DND-41 (cell line): ENCODE data around the gene GRIP2.

ENCODE experiments used
- EZH2 ChIP-seq: IDR thresholded peaks from 3 replicates; pipeline ENCODE4 v1.6.1; 2012; ENCODE audit warnings: borderline replicate concordance, low read depth, mild to moderate bottlenecking, moderate library complexity, low read length, inconsistent platforms; ENCODE audit not compliant: severe bottlenecking
- TF ChIP-seq, protein P1 (sequence below): IDR thresholded peaks from 2 replicates; pipeline ENCODE4 v1.5.1; 2012; ENCODE audit warnings: borderline replicate concordance, low read length, moderate library complexity, mild to moderate bottlenecking; ENCODE audit not compliant: poor library complexity, severe bottlenecking; ENCODE audit errors: extremely low read depth

DNA sequence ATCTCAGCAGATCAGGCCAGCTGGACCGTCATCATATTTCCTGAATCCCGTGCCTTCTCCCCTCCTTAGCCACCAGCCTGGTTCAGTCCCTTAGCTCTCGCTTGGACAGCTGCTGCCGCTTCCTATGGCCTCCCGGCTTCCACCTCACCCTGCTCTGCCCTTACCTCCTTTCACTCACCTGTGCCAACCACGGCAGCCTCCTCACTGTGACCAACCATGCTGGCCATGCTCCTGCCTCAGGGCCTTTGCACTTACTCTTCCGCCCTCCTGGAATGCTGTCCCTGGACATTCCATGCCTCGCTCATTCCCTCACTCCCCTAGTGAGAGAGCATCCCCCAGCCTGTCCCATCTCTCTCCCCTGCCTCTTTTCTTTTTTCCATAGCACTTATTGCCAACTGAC is 19.2 kb downstream of the GRIP2 start:
- TF ChIP-seq, protein P1, sequence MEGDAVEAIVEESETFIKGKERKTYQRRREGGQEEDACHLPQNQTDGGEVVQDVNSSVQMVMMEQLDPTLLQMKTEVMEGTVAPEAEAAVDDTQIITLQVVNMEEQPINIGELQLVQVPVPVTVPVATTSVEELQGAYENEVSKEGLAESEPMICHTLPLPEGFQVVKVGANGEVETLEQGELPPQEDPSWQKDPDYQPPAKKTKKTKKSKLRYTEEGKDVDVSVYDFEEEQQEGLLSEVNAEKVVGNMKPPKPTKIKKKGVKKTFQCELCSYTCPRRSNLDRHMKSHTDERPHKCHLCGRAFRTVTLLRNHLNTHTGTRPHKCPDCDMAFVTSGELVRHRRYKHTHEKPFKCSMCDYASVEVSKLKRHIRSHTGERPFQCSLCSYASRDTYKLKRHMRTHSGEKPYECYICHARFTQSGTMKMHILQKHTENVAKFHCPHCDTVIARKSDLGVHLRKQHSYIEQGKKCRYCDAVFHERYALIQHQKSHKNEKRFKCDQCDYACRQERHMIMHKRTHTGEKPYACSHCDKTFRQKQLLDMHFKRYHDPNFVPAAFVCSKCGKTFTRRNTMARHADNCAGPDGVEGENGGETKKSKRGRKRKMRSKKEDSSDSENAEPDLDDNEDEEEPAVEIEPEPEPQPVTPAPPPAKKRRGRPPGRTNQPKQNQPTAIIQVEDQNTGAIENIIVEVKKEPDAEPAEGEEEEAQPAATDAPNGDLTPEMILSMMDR: no peak
- no peak for TF ChIP-seq EZH2
